NCI-H226 (cell line): ENCODE measurements around the gene ROPN1L.
"Not testable (repeated sequence)": the region's sequence is repeated elsewhere in the genome, so short reads cannot be mapped to it uniquely, and the experiment has no call there.

Experiments
- DNase-seq: peaks from one replicate; pipeline ENCODE4 v3.0.0-alpha.2; 2015

ROPN1L gene

DNA sequence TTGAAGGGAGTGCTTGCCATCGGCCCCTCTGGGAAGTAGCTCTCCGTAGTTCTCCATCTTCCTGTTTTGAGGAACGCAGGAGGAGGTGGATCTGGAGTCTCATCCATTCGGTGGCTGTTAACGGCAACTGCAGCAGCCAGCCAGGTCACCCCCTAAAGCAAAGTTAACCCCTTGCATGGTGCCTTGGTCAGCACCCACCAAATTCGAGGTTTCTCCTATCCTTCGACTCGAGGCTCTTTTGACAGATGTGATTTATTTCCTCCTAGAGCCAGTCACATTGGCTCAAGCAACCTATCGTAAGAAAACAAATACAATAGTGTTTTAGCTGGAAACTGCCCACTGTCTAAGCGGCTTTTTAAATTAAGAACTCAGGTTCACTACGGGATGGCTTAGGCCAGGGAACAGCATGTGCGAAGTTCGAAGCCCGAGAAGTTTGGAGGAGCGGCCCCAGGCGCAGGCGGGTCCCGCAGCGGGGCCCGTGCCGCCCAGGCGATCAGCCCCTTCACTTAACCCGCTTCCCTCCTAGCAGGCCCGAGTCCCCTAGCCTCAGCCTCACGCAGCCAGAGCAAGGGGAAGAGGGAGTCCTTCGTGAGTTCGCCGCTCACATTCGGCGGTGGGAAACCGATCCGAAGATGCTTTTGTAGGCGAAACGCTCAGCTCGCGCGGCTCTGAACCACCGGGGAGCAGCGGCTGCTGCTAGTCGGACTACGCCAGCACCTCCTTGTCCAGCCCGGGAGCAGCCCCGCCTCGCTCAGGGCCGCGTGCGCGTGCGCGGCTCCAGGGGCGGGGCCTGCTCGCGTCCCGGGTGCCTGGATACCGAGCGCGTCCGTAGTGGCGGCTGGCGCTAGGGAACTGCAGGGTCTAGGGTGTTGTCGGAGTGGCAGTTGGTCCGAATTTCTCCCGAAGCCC lies at the start of gene ROPN1L:
TSS of gene ROPN1L (plus strand) at position 797 of the 909 bp plus-strand sequence. CDS start 289 bp downstream, outside the sequence.
- peak; percentile 77 for DNase-seq

- not testable (repeated sequence) for DNase-seq
Observed at GRCh38 chr5:10392567-10393328, 48.9 kb upstream of the ROPN1L start.

GRCh38 chr5:10393491-10393890 lies 48.2 kb upstream of the ROPN1L start:
- no peak for DNase-seq

DNA sequence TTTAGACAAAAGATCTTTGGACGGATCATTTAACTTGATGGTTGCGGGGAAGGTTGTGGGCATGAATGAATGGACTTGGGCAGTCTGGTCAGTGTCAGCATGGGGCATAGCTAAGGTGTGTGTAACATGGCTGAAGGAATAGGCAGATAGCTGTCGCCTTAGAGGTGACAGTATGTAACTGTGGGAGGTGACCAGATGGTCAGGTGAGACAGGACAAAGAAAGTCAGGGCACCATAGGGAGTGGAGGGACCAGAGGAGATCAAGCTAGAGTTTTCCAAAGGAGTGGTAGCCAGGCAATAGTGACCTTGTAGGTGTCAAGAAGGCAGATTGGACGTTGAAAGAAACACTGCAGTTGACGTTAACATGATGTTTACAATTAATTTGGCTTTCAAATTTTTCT lies 45.1 kb upstream of the ROPN1L start:
- no peak for DNase-seq

DNA sequence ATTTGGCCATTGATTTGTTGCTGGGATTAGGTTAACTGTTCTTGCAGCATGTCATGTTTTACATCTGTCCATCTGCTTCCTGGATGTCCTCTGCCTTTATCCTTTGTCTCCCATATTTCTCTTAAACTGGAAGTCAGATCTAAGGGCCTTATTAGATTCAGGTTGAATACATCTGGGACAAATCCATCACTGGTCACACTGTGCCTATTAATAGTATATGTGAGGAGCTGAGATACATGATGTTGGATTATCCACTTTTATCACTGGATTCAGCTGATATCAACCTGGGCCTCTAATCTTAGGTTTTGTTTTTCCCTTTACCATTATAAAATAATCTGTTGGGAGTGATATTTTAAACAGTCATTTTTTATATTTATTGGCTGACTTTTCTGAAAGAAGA lies 41.8 kb upstream of the ROPN1L start:
- no peak for DNase-seq

- DNase-seq = no peak
Observed at GRCh38 chr5:10400411-10400810, 41.3 kb upstream of the ROPN1L start.

GRCh38 chr5:10400831-10401230 lies 40.8 kb upstream of the ROPN1L start:
- no peak for DNase-seq

GRCh38 chr5:10401498-10401897 lies 40.2 kb upstream of the ROPN1L start:
- no peak for DNase-seq

GRCh38 chr5:10403829-10404228 lies 37.9 kb upstream of the ROPN1L start:
- no peak for DNase-seq

DNA sequence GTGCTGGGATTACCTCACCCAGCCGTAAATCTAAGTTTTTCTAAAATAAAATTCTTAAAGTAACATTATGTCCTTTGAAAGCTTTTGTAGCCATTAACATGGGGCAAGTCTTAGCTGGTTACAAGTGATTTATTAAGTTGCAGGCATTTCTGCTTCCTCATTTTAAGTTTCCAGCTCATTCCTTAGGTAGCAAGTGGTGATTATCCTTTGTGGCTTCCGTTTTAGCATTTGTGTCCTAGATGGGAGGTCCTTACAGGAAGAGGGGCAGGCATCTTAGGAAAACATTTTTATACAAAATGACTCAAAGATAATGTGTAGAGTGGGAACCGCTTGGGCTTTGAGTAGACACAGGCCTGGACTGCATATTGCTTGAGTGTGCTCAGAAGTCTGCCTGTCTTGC lies 35.0 kb upstream of the ROPN1L start:
- no peak for DNase-seq

- no peak for DNase-seq
Observed at GRCh38 chr5:10409504-10409903, 32.2 kb upstream of the ROPN1L start.

GRCh38 chr5:10410662-10411061 lies 31.0 kb upstream of the ROPN1L start:
- no peak for DNase-seq

DNA sequence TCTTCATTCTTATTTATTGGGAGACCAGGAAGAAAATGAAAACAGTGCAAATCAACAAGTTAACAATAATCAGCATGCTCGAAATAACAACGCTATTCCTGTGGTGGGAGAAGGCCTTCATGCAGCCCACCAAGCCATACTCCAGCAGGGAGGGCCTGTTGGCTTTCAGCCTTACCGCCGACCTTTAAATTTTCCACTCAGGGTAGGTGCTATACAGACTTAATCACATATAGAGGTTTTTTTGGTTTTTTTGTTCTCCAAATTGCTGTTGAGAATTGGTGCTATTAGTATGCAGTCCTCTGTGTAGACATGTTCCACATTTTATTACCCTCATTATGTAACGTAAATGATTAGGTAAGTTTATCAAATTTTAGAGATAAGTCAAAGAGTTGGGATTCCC lies 30.3 kb upstream of the ROPN1L start:
- no peak for DNase-seq

DNA sequence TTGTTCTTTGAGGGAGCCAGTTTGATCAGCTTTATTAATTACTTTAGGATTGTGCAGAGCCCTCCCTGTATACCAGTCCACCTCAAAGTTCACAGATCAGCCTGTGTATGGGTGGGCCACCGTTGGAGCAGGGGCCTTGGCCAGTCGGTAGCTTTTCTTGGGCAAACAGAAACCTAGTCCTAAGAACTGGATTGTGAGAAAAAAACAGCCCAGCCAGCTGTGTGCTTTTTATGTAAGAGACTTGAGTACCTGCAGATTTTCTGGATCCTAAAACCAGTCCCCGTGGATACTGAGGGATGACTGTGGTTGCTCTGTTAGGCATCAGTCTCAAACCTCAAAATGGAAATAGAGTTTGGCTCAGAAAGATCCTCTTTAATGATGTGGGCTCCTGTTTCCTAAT lies 24.8 kb upstream of the ROPN1L start:
- no peak for DNase-seq

- DNase-seq = no peak
Observed at GRCh38 chr5:10418654-10419345, 22.9 kb upstream of the ROPN1L start.

DNA sequence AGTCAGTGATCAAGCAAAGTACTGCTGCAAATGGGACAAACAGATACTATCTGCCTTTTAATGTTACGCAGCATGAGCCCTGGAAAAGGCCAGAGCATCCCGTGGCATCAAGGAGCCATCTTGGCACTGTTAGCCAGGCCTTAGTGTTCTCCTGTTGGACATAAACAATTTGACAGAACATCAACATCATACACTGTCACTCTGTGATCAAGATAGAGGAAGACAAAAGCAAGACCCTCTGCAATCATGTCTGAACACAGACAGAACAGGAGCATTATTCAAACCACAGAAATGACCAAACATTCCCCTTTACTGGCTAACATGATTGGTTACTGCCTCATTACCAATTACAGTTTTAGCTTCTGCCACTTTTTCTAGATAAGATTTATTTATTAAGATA lies 21.2 kb upstream of the ROPN1L start:
- DNase-seq = no peak

DNA sequence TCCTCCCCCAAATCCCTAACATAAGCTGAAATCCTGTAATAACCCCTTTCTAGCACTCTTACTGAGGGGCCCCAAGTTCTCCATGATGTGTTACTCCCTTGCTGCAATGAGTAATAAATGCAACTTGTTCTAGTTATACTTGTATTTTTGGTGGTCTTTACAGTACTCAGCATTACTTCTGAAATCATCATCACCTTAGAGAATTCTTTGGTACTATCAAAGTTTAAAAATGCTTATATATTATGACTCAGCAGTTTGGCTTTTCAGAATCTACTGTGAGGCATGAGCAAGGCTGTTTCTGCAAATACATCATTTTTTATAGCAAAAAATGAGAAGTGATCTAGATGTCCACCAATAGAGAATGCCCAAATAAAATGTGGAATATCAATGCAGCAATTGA lies 20.7 kb upstream of the ROPN1L start:
- DNase-seq = no peak

GRCh38 chr5:10421896-10422691 lies 19.6 kb upstream of the ROPN1L start:
- DNase-seq = no peak

GRCh38 chr5:10423022-10423421 lies 18.7 kb upstream of the ROPN1L start:
- DNase-seq = no peak

DNA sequence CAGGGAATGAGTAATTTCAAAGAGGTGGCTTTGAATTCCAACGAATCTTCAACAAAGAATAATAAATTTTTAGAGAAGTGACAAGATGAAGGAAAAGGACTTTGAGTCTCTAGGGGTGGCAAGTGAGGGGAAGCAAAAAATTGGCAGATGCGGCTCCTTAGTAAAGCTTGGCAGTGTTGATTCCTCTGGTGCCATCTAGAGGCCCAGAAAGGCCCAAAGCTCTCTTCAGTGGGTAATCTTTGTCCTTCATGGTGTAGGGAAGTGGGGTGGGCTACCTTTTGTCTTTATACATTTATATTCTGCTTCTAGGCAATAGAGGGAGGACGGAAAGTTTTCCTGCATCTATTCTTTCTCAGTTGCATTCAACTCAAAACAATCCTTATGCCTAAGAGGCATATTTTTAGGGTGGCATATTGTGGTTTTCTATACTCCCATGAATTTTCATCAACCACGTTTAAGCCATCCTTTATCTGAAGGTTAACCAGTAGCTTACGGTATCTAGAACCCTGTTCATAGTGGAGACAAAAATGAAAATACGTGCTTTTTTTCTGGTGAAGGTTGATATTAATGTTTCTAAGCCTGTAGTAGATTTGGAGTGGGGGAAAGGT lies 17.5 kb upstream of the ROPN1L start:
- no peak for DNase-seq

- no peak for DNase-seq
Observed at GRCh38 chr5:10427201-10427600, 14.5 kb upstream of the ROPN1L start.

DNA sequence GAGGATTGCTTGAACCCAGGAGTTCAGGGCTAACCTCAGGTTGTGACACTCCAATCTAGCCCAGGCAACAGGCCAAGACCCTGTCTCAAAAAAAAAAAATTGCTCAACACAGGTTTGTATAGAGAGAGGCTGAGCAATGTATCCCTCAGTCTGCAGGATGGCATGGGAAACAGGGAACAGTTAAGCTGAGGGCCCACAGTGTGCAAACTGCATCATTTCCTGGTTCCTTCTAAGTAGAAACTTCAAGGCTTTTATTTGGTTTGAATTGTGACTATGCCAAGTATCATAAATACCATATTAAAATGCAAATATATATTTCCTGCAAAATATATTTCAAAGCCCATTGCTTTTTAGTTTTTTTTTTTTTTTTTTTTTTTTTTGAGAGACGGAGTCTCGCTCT lies 13.7 kb upstream of the ROPN1L start:
- DNase-seq = no peak
